ENCODE measurements around the gene MYO15B.

- no peak for TF ChIP-seq CTCF (IDR thresholded peaks at IDR 0.05; ENCODE audit: low read length)
- no peak for TF ChIP-seq EZH2 (optimal IDR thresholded peaks at IDR 0.05; ENCODE audit: low read depth, low read length)
These were observed 60.3 kb downstream of the MYO15B start for GRCh38 chr17:75647921-75648320.

Data from MM.1S (cell line).